Testis (tissue), 2 donors: ENCODE measurements around the gene CCDC175.

Source experiments
- CTCF ChIP-seq, 3 experiments: fragments of 450-650 bp in 2 of 3; fragments of 200-600 bp in 1 of 3; sonication (generic) in 1 of 3; IDR thresholded peaks; one replicate each; pipeline ENCODE4 v1.5.1; 2016 to 2019; ENCODE audit warnings: antibody characterized with exemption in 3 of 3, mild to moderate bottlenecking in 2 of 3, moderate library complexity in 1 of 3
- POLR2A ChIP-seq: fragments of 450-650 bp; IDR thresholded peaks from one replicate; pipeline ENCODE4 v1.6.1; 2017; ENCODE audit warnings: antibody characterized with exemption, mild to moderate bottlenecking, moderate library complexity

GRCh38 chr14:59564366-59564765, 12.2 kb downstream of the CCDC175 start:
- TF ChIP-seq POLR2A (no peak), CTCF (IDR thresholded peaks at IDR 0.05) (no peak)
